GM12878 (cell line): ENCODE measurements around the gene OR52E6. TPM values are rescaled to one million over a fixed set of nuclear protein-coding genes. Genes with fewer than 3 reads are reported as not detected.

Source experiments
- ATAC-seq: fragments of 200-7000 bp; cut with Tn5 transposase; 3 replicates; pipeline ENCODE4 v1.9.1; 2020; ENCODE audit warnings: mild to moderate bottlenecking, moderate library complexity
- BruUV-seq: library from RNA; stranded (reverse); fragments of 400-500 nt; replicated peaks from 2 replicates; lab custom pipeline; 2021; lab: Mats Ljungman, UMichigan
- CTCF ChIA-PET: fragments of 300-600 bp; sonication (Branson Sonifier 250); formaldehyde crosslinking; extraction: SDS; loops from one replicate; lab custom pipeline; 2021; ENCODE audit warnings: inconsistent platforms; lab: Yijun Ruan, JAX
- POLR2A ChIA-PET: fragments of 350-600 bp; formaldehyde crosslinking; extraction: SDS; loops from one replicate; lab custom pipeline; 2021; ENCODE audit warnings: inconsistent platforms; lab: Charles Lee
- RAD21 ChIA-PET: fragments of 300-600 bp; sonication (Branson Sonifier 250); formaldehyde crosslinking; loops from one replicate; lab custom pipeline; 2023; ENCODE audit warnings: antibody characterized with exemption; ENCODE audit not compliant: unreplicated experiment; lab: Charles Lee
- SMC1A ChIA-PET: fragments of 300-600 bp; sonication (Branson Sonifier 250); formaldehyde crosslinking; loops from one replicate; lab custom pipeline; 2023; ENCODE audit not compliant: unreplicated experiment, uncharacterized antibody; lab: Charles Lee
- DNase-seq: peaks from one replicate; pipeline ENCODE4 v3.0.0-alpha.2; 2011; ENCODE audit warnings: low read depth, low spot score
- FAIRE-seq: peaks from 3 replicates; lab custom pipeline; 2011; peaks lifted over from hg19 to GRCh38; lab: Jason Lieb, UNC
- H2AFZ ChIP-seq: 2 replicates; pipeline ENCODE4 v1.6.0; 2011; ENCODE audit warnings: low read depth, low read length, control low read depth; ENCODE audit not compliant: control insufficient read depth
- H3K27ac ChIP-seq: 2 replicates; pipeline ENCODE4 v1.5.1; 2011; ENCODE audit warnings: control low read depth; ENCODE audit not compliant: control insufficient read depth, insufficient read depth
- H3K27me3 ChIP-seq, 2 experiments: replicated peaks in 1 of 2; 2 replicates each; pipeline versions ENCODE4 v1.6.0 to v1.6.1; 2011; ENCODE audit warnings: low read length in 1 of 2; ENCODE audit not compliant: control insufficient read depth in 2 of 2, insufficient read depth in 2 of 2
- H3K36me3 ChIP-seq, 2 experiments: 2 replicates each; pipeline ENCODE4 v1.5.1; 2011; ENCODE audit warnings: low read length in 1 of 2; ENCODE audit not compliant: control insufficient read depth in 2 of 2, insufficient read depth in 2 of 2
- H3K4me1 ChIP-seq: 2 replicates; pipeline ENCODE4 v1.6.1; 2011; ENCODE audit warnings: mild to moderate bottlenecking, low read length, moderate library complexity, mixed read lengths; ENCODE audit not compliant: control insufficient read depth, insufficient read depth
- H3K4me2 ChIP-seq: 2 replicates; pipeline ENCODE4 v1.6.0; 2011; ENCODE audit warnings: control low read depth; ENCODE audit not compliant: control insufficient read depth, insufficient read depth
- H3K4me3 ChIP-seq: fragments of 200-600 bp; sonication (generic); 2 replicates; pipeline ENCODE4 v1.5.1; 2016
- H3K79me2 ChIP-seq: 2 replicates; pipeline ENCODE4 v1.6.0; 2011; ENCODE audit warnings: low read length; ENCODE audit not compliant: control insufficient read depth, insufficient read depth
- H3K9ac ChIP-seq: 2 replicates; pipeline ENCODE4 v1.8.0; 2011; ENCODE audit warnings: low read length, control low read depth, mixed read lengths; ENCODE audit not compliant: control insufficient read depth, insufficient read depth
- H3K9me3 ChIP-seq: replicated peaks from 3 replicates; pipeline ENCODE4 v1.5.1; 2011; ENCODE audit warnings: mild to moderate bottlenecking, low read length; ENCODE audit not compliant: control insufficient read depth, insufficient read depth
- H4K20me1 ChIP-seq: 2 replicates; pipeline ENCODE4 v1.6.0; 2011; ENCODE audit not compliant: control insufficient read depth, insufficient read depth
- BHLHE40 ChIP-seq, 2 experiments: fragments of 450-650 bp in 1 of 2; IDR thresholded peaks; 2 replicates each; pipeline ENCODE4 v1.6.1; 2011 to 2017; ENCODE audit warnings: low read depth in 2 of 2, borderline replicate concordance in 1 of 2, improper control_type of control experiment in 1 of 2, low read length in 1 of 2, mild to moderate bottlenecking in 1 of 2
- CUX1 ChIP-seq: IDR thresholded peaks from 2 replicates; pipeline ENCODE4 v1.6.1; 2012; ENCODE audit warnings: improper control_type of control experiment, low read depth, low read length; ENCODE audit not compliant: insufficient replicate concordance
- EGR1 ChIP-seq, 2 experiments: IDR thresholded peaks; 1 replicate in 1 of 2; 2 replicates in 1 of 2; pipeline ENCODE4 v1.6.1; 2011 to 2012; ENCODE audit warnings: low read depth in 2 of 2, low read length in 2 of 2, borderline replicate concordance in 1 of 2, mild to moderate bottlenecking in 1 of 2, moderate library complexity in 1 of 2
- PAX5 ChIP-seq: IDR thresholded peaks from 2 replicates; pipeline ENCODE4 v1.6.1; 2011; ENCODE audit warnings: low read depth, low read length, borderline replicate concordance
- POLR2AphosphoS2 ChIP-seq: IDR thresholded peaks from 2 replicates; pipeline ENCODE4 v1.6.1; 2011; ENCODE audit warnings: low read depth, mild to moderate bottlenecking, low read length, improper control_type of control experiment, moderate library complexity
- TARDBP ChIP-seq: IDR thresholded peaks from 2 replicates; pipeline ENCODE4 v1.6.1; 2016; ENCODE audit warnings: borderline replicate concordance
- ZBED1 ChIP-seq: IDR thresholded peaks from 2 replicates; pipeline ENCODE4 v1.6.1; 2016; ENCODE audit warnings: borderline replicate concordance
- WGBS: methylation state at CpG from one replicate; pipeline ENCODE4 v1.1.6; 2016; ENCODE audit warnings: low lambda C conversion rate; ENCODE audit not compliant: insufficient replicate concordance, insufficient coverage; ENCODE audit errors: missing lambda C conversion rate; 5-methylcytosine and 5-hydroxymethylcytosine counted together
- in situ Hi-C: fragments of 300-500 bp; cut with MboI; formaldehyde crosslinking; loops from 9 replicates; pipeline ENCODE4 v1.14.3; 2018; ENCODE audit warnings: mixed read lengths
- intact Hi-C: fragments of 100-400 bp; cut with micrococcal nuclease; formaldehyde crosslinking; loops from one replicate; pipeline ENCODE4 v1.14.2; 2022; ENCODE audit not compliant: unreplicated experiment
- polyA plus RNA-seq, 11 experiments: library from polyadenylated mRNA; depleted of rRNA in 4 of 11; unstranded in 6 of 11; stranded (reverse) in 5 of 11; fragments of >200 nt; fragmentation: Nextera tagmentation in 4 of 11; fragmentation: Illumina TruSeq in 1 of 11; extraction: Ambion mirVana in 4 of 11; extraction: Trizol in 1 of 11; gene quantifications; 1 replicate in 1 of 11; 2 replicates in 10 of 11; pipeline versions ENCODE4 v1.2.1 to v1.2.3, GENCODE V29; 2011 to 2016; ENCODE audit warnings: inconsistent platforms in 2 of 11, missing spikeins in 2 of 11, low read depth in 1 of 11
- total RNA-seq, 4 experiments: library from RNA; depleted of rRNA in 3 of 4; stranded (reverse); fragments of >200 nt in 3 of 4; fragmentation: Illumina TruSeq in 1 of 4; extraction: Trizol in 1 of 4; gene quantifications; 2 replicates each; pipeline versions ENCODE4 v1.2.1 to v1.2.3, GENCODE V29; 2013 to 2021

The OR52E6 gene
- total and polyA plus RNA-seq, 10 of the 15 experiments (the other 5 are each of a cell fraction or from before 2014, with no cell fraction given) = not detected

DNA sequence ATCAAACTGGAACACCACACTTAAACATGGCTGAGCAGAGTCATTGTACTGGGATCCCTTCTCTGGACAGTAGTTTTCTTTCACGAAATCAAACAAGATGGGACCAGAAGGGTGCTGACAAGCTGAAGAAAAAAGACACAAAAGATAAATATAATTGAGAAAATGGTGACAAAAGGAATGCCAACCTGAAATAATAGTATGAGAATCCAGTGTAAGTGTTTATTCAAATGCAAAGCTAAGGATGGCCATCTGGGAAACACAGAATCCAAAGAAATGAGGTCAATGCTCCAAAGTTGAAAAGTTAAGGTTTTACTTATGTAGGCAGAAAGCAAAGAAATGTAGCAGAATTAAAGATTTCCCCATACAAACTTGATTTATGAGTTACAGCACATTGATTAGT, 46.0 kb upstream of the OR52E6 start:
- ChIA-PET RAD21 (interaction anchor here (1.0 kb wide), 1 partner anchor 56 kb away, joined by 3 read pairs; no protein-coding TSS in a partner anchor), CTCF (interaction anchor here (1.1 kb wide), 1 partner anchor 203 kb away, joined by 4 read pairs; the partner anchor contains the start of gene TRIM5)

More for the DNA sequence above, 46.0 kb upstream of the OR52E6 start:
- Histone ChIP-seq H3K4me2 (no peak overlapping the region), H3K27ac (no peak overlapping the region), H3K9ac (no peak overlapping the region), H2AFZ (no peak overlapping the region), H3K9me3 (no peaks in the 10 kb centered on the region), H4K20me1 (no peaks in the 10 kb centered on the region), H3K27me3 (no peaks in the 10 kb centered on the region), H3K4me3 (no peak overlapping the region), H3K36me3 (no peaks in the 10 kb centered on the region), H3K79me2 (no peaks in the 10 kb centered on the region), H3K4me1 (no peaks in the 10 kb centered on the region)
- WGBS = 0% methylated on average over 1 of the region's 1 CpG
- no TSS peak for BruUV-seq
- no peak for TF ChIP-seq EGR1 (IDR thresholded peaks at IDR 0.05; ENCODE audit: borderline replicate concordance in 1 of 2, low read depth in 2 of 2, low read length in 2 of 2)
- TF ChIP-seq BHLHE40 (IDR thresholded peaks at IDR 0.05; ENCODE audit: borderline replicate concordance in 1 of 2, low read depth in 2 of 2, low read length in 1 of 2) = no peak
- TF ChIP-seq POLR2AphosphoS2 = no peak
- no peak for TF ChIP-seq TARDBP
- no peak for TF ChIP-seq PAX5
- no peak for TF ChIP-seq CUX1
- TF ChIP-seq ZBED1 = no peak
- ChIA-PET POLR2A (no interaction called here), SMC1A (interaction anchor here (0.6 to 2.0 kb wide), 3 partner anchors 78 to 655 kb away, joined by 4 to 6 read pairs (median 4); partner anchors contain the start of gene OR52N2)
- intact Hi-C loops = loop anchor here (10.0 kb wide), 1 partner anchor 427 kb away; no protein-coding TSS in a partner anchor
- DNase-seq (no peak), FAIRE-seq (no peak), ATAC-seq (no peak)
- in situ Hi-C loops = no loop called here
